Kidney tubule cell (primary cell): ENCODE data around the gene DNAJC12.
A peak's percentile ranks its signal among the peaks of the same experiment; 100 is the strongest.
"Not testable (repeated sequence)": the region's sequence is repeated elsewhere in the genome, so short reads cannot be mapped to it uniquely, and the experiment has no call there.

Source experiments
- DNase-seq: peaks from one replicate; pipeline ENCODE4 v3.0.0-alpha.2; 2018; ENCODE audit warnings: low spot score

Gene DNAJC12

DNA sequence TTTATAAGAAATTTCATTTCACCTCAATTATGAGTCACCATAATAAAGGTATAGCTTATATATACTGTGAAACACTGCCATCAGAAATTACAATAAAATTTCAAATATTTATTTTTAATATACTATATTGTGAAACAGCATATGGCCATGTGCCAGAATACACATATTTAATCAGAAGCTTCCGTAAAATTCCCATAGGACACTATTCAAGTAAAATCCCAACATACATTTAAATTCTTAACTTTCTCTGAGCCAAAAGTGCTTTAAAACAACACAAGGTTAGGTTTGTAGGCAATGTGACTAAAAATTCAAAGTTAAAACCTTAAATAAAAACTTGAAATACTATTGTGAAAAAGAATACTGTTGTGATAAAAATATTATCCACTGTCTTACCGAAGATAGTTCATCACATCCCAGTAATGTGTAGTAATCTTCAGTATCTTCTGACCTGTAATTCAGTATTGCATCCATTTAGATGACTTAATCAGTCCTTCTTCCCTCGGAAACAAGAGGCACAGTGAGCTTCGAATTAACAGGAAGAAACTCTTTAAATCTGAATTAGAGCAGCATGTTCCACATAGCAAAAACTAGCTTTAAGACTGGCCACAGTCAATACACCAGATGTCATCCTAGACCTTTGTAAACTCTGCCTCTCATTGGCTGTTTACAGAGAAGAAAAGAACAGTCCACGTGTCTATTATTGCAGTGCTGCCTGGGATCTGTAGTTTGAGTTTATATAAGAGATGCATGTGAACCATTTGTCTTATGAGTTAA, at the start of gene DNAJC12:
Gene DNAJC12 (minus strand): TSS at position 648 of the 774 bp plus-strand sequence. CDS start 177 bp downstream, at position 471.
- DNase-seq, result peak; percentile 38

DNA sequence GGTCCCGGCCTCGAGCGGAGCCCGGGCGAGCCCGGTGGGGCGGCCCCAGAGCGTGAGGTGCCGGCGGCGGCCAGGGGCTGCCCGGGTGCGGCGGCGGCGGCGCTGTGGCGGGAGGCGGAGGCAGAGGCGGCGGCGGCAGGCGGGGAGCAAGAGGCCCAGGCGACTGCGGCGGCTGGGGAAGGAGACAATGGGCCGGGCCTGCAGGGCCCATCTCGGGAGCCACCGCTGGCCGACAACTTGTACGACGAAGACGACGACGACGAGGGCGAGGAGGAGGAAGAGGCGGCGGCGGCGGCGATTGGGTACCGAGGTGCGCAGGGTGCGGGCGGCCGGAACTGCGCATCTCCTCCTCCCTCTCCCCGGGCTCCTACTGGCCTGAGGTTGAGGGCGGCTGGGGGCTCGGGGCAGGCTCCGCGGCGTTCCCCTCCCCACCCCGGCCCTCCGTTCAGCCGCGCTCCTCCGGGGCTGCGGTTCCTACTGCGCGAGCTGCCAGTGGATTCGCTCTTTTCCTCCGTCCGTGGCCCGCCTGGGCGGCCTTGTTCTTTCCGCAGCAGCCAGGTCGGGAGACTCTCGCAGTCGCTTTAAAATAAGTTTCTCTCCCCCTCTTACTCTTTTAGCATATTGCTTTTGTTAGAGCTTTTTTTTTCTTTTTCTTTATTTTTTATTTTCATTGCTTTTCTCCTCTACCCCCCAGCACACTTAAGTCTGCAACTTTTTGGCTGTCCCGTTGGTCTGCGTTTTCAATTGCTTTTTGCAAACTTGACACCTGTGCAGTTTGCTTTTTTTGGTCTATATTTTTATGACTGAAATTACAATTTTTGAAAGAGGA, 47.1 kb upstream of the DNAJC12 start:
- DNase-seq, result peak; percentile 84

DNA sequence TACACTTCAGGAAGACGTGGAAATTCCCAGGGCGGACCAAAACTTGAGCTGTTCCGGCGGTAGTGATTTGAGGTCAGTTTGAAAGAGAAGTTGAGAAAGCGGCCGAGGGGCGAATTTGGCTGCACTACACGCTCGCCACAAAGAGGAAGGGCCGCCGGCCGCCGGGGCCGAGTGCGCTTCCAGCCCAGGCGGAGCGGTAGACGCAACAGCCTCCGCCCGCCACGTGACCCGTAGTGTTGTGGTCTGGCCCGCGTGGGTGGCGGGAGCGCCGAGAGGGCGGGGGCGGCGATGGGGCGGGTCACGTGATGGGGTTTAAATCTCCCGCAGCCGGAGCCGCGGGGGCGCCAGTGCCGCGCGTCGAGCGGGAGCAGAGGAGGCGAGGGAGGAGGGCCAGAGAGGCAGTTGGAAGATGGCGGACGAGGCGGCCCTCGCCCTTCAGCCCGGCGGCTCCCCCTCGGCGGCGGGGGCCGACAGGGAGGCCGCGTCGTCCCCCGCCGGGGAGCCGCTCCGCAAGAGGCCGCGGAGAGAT, 46.4 kb upstream of the DNAJC12 start, which contains the start of gene SIRT1:
Gene SIRT1 (plus strand): TSS at position 344 of the 529 bp plus-strand sequence. CDS start 66 bp downstream, at position 410.
- peak; percentile 95 for DNase-seq

DNA sequence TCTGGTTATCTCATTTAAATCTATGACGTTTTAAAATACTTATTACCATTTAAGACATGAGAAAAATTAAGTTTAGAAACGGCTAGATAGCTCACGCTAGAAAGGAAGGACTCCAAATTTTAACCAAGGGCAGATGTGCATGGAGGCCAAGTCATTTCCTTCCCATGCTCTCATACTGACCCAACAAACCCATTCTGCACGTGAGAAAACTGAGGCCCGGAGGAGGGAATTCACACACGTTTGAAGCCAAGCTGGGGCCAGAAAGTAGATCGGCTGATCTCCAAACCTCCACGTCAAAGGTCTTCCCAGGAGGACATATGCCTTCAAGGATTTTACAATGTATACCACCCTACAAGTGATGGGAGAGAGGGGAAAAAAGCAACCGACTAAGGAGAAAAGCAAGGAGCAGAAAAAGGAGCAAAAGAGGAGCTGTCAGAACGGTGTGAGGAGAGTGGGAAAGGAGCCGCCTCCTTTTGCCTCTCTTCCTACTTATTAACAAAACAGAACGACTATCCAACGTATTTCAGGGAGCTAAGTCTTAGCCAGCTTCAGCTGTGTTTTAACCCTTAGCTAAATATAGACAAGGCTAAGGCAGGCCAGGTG, 45.8 kb upstream of the DNAJC12 start:
- DNase-seq, result no peak

DNA sequence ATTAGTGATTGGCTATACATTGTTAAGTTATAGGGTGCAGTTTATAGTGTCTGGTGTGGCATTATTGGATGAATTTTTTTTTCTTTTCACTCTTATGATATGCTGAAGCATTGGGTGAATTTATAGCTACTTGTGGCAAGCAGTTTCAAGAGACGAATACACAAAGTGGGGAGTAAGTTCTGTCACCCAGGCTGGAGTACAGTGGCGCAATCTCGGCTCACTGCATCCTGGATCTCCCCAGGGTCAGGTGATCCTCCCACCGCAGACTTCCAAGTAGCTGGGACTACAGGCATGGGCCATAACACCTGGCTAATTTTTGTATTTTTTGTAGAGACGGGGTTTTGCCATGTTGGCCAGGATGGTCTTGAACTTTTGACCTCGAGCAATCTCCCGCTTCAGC, 40.1 kb upstream of the DNAJC12 start:
- DNase-seq, result no peak

DNA sequence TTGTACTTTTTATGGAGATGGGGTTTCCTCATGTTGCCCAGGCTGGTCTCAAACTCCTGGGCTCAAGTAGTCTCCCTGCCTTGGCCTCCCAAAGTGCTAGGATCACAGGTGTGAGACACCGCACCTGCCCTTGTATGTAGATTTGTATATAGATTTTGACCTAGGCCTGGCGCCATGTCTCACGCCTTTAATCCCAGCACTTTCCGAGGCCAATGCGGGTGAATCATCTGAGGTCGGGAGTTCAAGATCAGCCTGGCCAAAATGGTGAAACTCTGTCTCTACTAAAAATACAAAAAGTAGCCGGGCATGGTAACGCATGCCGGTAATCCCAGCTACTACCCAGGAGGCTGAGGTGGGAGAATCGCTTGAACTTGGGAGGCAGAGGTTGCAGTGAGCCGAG, 39.4 kb upstream of the DNAJC12 start:
- DNase-seq, result not testable (repeated sequence)

DNA sequence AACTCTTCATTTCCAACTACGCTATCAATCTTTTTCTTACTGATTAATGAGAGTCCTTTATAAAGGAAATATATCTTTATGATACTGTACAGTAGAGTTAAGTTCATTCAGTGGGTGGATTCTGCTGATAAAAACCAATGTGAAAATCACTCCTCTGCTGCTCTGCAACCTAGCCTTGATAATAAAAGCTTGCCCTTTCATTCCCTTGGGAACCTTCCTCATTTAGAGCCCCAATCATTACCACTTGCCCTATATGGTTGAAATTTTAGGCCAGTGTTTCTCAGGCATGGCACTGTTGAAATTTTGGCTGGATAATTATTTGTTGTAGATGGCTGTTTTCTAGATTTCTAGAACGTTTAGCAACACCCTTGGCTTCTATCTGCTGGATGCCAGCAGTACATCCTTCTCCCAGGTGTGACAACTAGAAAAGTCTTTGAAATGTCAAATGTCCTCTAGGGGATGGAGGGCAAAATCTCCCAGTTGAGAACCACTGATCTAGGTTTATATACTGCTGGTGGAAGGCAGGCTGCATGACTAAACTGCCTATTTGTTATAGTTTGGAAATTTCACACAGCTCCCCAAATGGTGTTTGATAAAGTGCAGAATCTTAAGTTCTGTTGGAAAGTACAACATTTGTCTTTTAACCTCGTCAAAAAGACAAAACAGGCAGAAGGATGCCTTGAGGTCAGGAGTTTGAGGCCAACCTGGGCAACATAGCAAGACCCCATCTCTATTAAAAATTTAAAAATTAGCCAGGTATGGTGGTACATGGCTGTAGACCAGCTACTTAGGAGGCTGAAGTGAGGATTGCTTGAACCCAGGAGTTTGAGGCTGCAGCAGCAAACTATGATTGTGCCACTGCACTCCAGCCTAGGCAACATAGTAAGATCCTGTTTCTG, 37.6 kb upstream of the DNAJC12 start:
- no peak for DNase-seq

DNA sequence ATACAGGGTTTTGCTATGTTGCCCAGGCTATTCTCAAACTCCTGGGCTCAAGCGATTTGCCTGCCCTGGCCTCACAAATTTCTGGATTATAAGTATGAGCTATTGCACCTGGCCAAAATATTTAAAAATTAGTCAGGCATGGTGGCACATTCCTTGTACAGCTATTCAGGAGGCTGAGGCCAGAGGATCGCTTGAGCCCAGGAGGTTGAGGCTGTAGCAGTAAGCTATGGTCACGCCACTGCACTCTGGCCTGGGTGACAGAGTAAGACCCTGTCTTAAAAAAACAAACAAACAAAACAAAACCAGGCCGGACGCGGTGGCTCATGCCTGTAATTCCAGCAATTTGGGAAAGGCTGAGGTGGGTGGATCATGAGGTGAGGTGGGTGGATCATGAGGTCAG, 32.0 kb upstream of the DNAJC12 start:
- DNase-seq, result no peak

DNA sequence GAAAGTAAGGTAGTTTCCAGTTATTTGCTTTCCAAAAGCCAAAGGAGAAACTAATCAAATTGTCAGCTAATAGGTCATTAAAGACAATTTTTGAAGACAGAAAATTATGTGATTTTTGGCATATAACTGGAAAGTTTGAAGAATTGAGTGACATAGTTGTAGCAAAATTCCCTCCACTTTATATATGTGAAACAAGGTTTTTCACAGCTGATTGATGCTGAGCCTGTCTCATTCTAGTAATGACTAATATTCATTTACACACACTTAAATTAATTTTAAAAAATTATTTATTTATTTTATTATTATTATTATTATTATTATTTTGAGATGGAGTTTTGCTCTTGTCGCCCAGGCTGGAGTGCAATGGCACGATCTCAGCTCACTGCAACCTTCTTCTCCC, 30.1 kb upstream of the DNAJC12 start:
- DNase-seq, result no peak

DNA sequence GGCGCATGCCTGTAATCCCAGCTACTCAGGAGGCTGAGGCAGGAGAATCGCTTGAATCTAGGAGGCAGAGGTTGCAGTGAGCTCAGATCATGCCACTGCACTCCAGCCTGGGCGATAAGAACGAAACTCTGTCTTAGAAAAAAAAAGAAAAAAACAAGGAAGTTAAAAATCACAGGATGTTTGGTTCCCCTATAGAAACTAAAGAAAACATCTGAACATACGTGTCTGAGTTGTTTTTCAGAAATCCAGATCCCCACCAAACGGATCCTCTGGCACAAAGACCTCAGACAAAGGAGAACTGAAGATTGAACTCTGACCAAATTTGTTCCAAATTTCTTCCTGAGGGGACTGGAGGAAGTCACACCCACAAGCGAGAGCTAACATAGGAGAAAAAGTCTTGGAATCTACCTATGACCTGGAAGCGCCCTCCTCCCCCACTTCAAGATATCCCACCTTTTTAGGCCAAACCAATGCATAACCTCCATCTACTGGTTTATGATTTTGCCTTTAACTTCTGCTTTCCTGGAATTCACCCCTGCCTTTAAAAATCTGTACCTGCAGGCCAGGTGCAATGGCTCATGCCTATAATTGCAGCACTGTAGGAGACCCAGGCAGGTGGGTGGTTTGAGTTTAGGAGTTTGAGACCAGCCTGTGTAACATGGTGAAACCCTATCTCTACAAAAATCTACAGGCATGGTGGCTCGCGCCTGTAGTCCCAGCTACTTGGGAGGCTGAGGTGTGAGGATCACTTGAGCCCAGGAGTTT, 26.8 kb upstream of the DNAJC12 start:
- DNase-seq, result no peak

DNA sequence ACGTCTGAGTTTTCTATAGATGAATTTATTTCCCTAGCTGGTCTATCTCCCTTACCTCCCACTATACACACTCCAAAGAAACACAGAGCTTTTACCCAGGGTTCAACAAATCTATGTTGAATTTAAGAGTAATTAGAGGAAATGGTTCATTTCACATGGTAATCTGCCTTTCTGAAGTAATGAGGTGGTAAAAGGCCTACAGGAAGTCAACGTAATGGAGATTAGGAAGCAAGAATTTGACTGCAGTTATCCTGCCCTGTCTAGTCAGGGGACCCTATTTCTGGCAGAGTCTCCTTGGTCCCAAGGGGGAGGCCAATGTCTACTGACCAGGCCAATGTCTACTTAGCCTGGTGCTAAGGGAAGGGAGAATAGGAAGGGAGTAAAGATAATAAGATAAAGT, 25.1 kb upstream of the DNAJC12 start:
- DNase-seq, result no peak

DNA sequence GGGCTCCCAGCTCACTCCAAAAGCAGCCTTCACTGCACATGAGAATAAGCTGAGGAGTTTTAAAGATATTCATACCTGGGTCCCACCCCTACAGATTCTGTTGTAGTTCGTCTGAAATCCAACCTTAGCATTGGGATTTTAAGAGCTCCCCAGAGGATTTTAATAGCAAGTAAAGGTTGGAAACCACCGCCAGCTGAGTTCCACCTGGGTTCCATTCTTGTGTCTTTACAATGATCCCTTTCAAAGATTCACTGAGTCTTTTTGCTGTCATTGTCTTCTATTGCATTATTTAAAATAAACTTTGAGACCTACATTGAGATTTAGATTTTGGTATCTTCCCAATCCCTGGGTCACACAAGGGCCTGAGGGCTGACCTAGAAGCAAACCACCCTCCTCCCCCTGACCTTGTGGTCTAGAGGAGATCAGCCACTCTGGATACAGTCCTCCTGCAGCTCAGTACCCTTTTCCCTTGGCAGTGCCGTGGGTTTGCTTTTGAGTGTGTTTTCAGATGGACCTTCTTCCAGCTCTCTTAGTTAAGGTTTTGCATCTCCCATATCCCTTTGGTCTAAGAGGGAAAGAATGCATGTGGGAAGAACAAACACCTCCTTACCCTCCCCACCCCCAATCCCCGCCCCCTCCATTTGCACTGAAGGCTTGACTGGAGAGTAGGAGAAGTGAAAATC, 23.9 kb upstream of the DNAJC12 start:
- no peak for DNase-seq

DNA sequence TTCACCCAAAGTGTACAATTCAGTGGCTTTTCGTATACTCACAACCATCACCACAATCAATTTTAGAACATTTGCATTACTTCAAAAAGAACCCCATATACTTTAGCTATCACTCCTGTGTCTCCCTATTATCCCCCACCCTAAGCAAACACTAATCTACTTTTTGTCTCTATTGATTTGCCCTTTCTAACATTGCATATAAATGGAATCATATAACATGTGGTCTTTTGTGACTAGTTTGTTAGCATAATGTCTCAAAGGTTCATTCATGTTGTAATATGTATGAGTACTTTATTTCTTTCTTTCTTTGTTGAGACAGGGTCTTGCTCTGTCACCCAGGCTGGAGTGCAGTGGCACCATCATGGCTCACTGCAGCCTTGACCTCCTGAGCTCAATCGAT, 21.0 kb upstream of the DNAJC12 start:
- DNase-seq, result no peak

DNA sequence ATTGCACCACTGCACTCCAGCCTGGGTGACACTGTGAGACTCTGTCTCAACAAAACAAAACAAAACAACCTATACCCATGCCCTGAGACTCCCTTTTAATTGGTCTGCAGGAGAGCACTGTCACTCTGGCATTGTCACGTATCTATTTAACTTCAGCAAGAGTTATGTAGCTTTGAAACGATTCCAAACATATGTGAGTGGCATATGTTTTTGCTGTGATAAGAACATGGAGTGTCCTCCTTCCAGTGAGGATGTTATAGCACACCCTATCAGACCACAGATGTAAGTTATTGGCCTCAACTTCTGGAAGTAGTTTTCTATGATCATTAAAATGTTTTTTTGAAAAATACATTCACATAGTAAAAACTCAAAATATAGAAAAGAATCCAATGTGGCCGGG, 15.5 kb upstream of the DNAJC12 start:
- no peak for DNase-seq

DNA sequence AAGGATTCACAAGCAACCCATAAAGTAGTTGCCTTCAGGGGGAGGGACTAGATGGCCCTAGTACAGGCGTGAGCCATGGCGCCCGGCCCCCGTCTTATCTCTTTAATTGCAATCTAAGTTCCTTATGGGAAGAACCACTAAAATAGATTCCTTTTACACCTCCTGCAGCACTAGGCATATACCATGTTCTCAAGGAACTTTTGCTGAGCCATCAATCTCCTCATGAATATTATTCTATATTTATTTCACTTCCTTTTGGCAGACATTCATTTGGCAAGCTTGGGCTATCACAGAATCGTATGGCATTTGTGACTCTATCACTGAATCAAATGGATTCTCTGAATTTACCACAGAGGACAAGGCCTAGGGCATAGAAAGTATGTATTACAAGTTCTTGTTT, 14.8 kb upstream of the DNAJC12 start:
- DNase-seq, result no peak

DNA sequence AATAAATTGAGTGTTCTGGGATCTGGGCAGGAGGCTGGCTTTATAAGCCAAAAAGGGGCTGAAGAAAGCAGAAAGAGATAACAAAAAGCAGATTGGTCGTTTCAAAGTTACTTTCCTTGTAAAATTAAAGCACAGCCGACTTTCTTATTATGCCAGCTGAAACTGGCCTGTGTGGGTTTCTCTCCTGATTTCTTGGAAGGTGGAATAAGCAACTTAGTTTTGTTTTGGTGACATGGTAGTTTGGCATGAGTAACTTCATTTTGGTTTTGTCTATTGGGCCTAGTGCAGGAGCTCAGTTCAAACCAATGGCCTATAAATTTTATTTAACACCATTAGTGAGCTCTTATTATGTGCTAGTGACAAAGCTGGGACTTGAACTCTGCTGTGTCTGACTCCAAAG, 13.2 kb upstream of the DNAJC12 start:
- no peak for DNase-seq

DNA sequence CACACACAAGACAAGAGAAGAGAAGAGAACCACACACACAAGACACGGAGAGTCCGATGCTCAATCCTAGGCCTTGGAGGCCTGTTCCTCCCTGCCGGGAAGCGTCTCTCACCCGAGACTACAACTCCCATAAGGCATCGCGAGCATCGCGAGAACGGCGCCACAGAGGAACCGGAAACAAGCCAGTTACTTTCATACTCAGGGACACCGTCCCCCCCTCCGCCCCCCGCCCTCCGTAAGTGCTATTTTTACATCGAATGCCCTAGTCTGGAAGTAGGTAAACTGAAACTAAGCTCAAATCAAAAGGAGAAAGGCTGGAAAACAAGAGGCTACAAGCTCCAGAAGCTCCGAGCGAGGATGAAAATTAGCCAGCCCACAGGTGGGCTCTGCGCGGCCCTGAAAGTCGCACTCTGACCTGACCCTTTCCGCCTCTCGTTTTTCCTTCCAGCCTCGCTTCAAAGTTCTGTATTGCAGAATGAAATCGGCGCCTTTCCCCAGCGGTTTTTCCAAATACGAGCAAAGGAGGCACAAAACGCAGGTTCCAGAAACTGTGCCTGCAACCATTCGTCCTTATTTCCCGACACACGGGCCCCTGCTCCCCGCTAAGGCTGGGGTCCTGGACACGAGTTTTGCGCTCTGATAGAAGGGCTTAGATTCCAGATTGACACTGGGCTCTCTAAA, 11.5 kb upstream of the DNAJC12 start:
- peak; percentile 95 for DNase-seq

DNA sequence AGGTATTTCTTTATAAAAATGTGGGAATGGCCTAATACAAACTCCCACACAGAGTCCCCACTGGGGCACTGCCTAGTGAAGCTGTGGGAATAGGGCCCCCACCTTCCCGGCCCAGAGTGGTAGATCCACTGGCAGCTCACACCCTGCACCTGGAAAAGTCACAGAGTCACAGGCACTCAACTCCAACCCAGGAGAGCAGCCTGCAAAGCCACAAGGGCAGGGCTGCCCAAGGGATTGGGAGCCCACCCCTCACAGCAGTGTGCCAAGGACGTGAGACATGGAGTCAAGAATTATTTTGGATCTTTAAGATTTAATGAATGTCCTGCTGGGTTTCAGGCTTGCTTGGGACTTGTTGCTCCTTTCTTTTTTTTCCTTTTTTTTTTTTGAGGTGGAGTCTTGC, 5.3 kb upstream of the DNAJC12 start:
- DNase-seq, result no peak

DNA sequence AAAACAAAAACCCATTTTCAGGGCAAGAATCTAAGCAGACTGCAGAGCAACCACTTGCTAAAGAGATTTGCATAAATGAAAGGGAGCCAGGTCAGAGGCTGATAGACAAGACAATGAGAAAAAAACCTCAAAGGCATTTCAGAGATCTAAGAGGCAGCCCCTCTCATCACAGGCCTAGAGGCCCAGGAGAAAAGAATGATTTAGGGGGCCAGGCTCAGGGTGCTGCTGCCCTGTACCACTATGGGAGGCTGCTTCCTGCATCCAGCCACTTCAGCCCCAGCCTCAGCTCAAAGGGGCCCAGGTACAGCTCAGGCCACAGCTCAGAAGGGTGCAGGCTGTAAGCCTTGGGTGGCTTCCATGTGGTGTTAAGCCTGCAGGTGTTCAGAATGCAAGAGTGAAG, 3.7 kb upstream of the DNAJC12 start:
- DNase-seq, result no peak

DNA sequence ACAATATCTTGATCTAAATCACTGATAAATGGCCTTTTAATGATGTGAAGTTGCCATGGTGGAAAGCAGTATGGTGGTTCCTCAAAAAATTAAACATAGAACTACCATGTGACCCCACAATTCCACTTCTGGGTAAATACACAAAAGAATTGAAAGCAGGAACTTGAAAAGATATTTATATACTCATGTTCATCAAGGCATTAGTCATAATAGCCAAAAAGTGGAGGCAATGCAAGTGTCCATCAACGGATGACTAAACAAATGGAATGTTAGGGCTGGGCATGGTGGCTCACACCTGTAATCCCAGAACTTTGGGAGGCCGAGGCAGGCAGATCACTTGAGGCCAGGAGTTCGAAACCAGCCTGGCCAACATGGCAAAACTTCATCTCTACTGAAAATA, 2.0 kb upstream of the DNAJC12 start:
- peak; percentile 61 for DNase-seq
